ENCODE measurements around the gene TECPR2. TPM values are rescaled to one million over a fixed set of nuclear protein-coding genes. Genes with fewer than 3 reads are reported as not detected.

The TECPR2 gene
- total and polyA plus RNA-seq, 2 of the 13 experiments (the other 11 are each of a cell fraction or from before 2014, with no cell fraction given): 3.5 to 5.7 TPM

- WGBS (ENCODE audit: low lambda C conversion rate): 94% methylated on average over 11 of the region's 11 CpGs
- DNase-seq (ENCODE audit: low spot score) (no peak), FAIRE-seq (no peak), ATAC-seq (no peak)
- no peaks in the 10 kb centered on the region for H3K79me2 ChIP-seq (ENCODE audit: insufficient read depth, low read length)
- ChIA-PET CTCF (ENCODE audit: low intra/inter-chr PET ratio, low total read pairs) (no interaction called here), POLR2A (no interaction called here)
- H3K4me2 ChIP-seq (ENCODE audit: low read depth, low read length): no peak overlapping the region
- no peak overlapping the region for H3K27ac ChIP-seq (ENCODE audit: extremely low read length, insufficient read depth, low read length)
- H3K9me3 ChIP-seq (ENCODE audit: low read length): no peaks in the 10 kb centered on the region
- no peaks in the 10 kb centered on the region for H3K36me3 ChIP-seq (replicated peaks in 1 of 2; ENCODE audit: control insufficient read depth in 1 of 2, insufficient read depth in 2 of 2, low read length in 2 of 2)
- H3K4me1 ChIP-seq (ENCODE audit: insufficient read depth, low read length): peaks cover 7% of the 10 kb centered on the region
- H3K9ac ChIP-seq (ENCODE audit: insufficient read depth, low read depth, low read length): no peak overlapping the region
- in situ Hi-C loops (cut with HindIII; ENCODE audit: extremely low pct_ligation_motif_present, low pct_unique_long_range_greater_than_20kb): no loop called here
- no peaks in the 10 kb centered on the region for H3K27me3 ChIP-seq (ENCODE audit: control insufficient read depth in 1 of 2, insufficient read depth in 2 of 2, low read length in 2 of 2)
- intact Hi-C loops (cut with micrococcal nuclease; ENCODE audit: unreplicated experiment): no loop called here
- H2AFZ ChIP-seq (ENCODE audit: low read length): no peak overlapping the region
- H3K4me3 ChIP-seq (replicated peaks in 1 of 3; ENCODE audit: insufficient read depth in 1 of 3, low read depth in 2 of 3, low read length in 3 of 3): no peak overlapping the region
- BruUV-seq (replicated peaks): no TSS peak
- no peaks in the 10 kb centered on the region for H4K20me1 ChIP-seq (ENCODE audit: insufficient read depth, low read length)
- TF ChIP-seq ZNF567 (CRISPR knock-in tag; IDR thresholded peaks at IDR 0.05; ENCODE audit: borderline replicate concordance): no peak
- no peak for TF ChIP-seq ZNF704 (CRISPR knock-in tag; IDR thresholded peaks at IDR 0.05; ENCODE audit: borderline replicate concordance)
- no peak for TF ChIP-seq ZNF652 (CRISPR knock-in tag; IDR thresholded peaks at IDR 0.05; ENCODE audit: borderline replicate concordance, low read depth)
- no peak for TF ChIP-seq ZHX1 (CRISPR knock-in tag; IDR thresholded peaks at IDR 0.05; ENCODE audit: low read depth)
- TF ChIP-seq ZNF207 (IDR thresholded peaks at IDR 0.05; ENCODE audit: borderline replicate concordance): no peak
- no peak for TF ChIP-seq ZFP36L1 (CRISPR knock-in tag; IDR thresholded peaks at IDR 0.05)
- no peak for TF ChIP-seq REXO4 (CRISPR knock-in tag; IDR thresholded peaks at IDR 0.05; ENCODE audit: borderline replicate concordance)
- no peak for TF ChIP-seq NCOR1 (IDR thresholded peaks at IDR 0.05; ENCODE audit: borderline replicate concordance, low read length)
- no peak for TF ChIP-seq SMYD3 (CRISPR knock-in tag; IDR thresholded peaks at IDR 0.05)
- TF ChIP-seq RFX3 (CRISPR knock-in tag; IDR thresholded peaks at IDR 0.05): no peak
- TF ChIP-seq HOXA5 (CRISPR knock-in tag; IDR thresholded peaks at IDR 0.05): no peak
- TF ChIP-seq ZNF775 (CRISPR knock-in tag; IDR thresholded peaks at IDR 0.05; ENCODE audit: borderline replicate concordance): no peak
These were observed 7.6 kb downstream of the TECPR2 start for GRCh38 chr14:102370305-102370809.
